SU-DHL-6 (cell line): ENCODE measurements around the gene GRHL3.

Experiments
- H2AFZ ChIP-seq: fragments of 200-600 bp; sonication (generic); 2 replicates; pipeline ENCODE4 v1.6.1; 2014; ENCODE audit warnings: low read depth, mild to moderate bottlenecking, moderate library complexity, mixed read lengths, antibody characterized with exemption, low read length; ENCODE audit not compliant: severe bottlenecking
- H3F3A ChIP-seq: fragments of 200-600 bp; shearing (Covaris generic); 2 replicates; pipeline ENCODE4 v1.6.0; 2016; ENCODE audit warnings: antibody characterized with exemption, mild to moderate bottlenecking; ENCODE audit not compliant: insufficient read depth
- H3K27ac ChIP-seq: fragments of 200-600 bp; sonication (generic); 2 replicates; pipeline ENCODE4 v1.5.1; 2016; ENCODE audit warnings: low read depth, mild to moderate bottlenecking, low read length, moderate library complexity, mixed read lengths
- H3K27me3 ChIP-seq: fragments of 200-600 bp; sonication (generic), shearing (Covaris generic); 2 replicates; pipeline ENCODE4 v1.6.0; 2014; ENCODE audit warnings: mild to moderate bottlenecking, low read length
- H3K36me3 ChIP-seq: fragments of 200-600 bp; sonication (generic); 2 replicates; pipeline ENCODE4 v1.6.1; 2014; ENCODE audit warnings: mild to moderate bottlenecking, low read length, mixed read lengths
- H3K4me2 ChIP-seq: fragments of 300-600, 200-600 bp; shearing (Covaris generic), sonication (generic); 2 replicates; pipeline ENCODE4 v1.6.0; 2014; ENCODE audit warnings: low read length, low read depth, mild to moderate bottlenecking; ENCODE audit not compliant: poor library complexity, severe bottlenecking
- H3K4me3 ChIP-seq: fragments of 200-600 bp; sonication (generic); 2 replicates; pipeline ENCODE4 v1.5.1; 2014; ENCODE audit warnings: antibody characterized with exemption, low read length, mild to moderate bottlenecking, mixed read lengths; ENCODE audit not compliant: insufficient read depth, poor library complexity, severe bottlenecking
- H3K79me2 ChIP-seq: fragments of 200-600 bp; sonication (generic); 2 replicates; pipeline ENCODE4 v1.6.1; 2014; ENCODE audit warnings: mild to moderate bottlenecking, low read length, moderate library complexity; ENCODE audit not compliant: insufficient read depth
- H3K9ac ChIP-seq: fragments of 200-600 bp; sonication (generic); 2 replicates; pipeline ENCODE4 v1.7.0; 2014; ENCODE audit warnings: mild to moderate bottlenecking, low read length
- H3K9me2 ChIP-seq: fragments of 200-600 bp; sonication (generic); replicated peaks from 2 replicates; pipeline ENCODE4 v1.6.1; 2014; ENCODE audit warnings: low read length; ENCODE audit not compliant: insufficient read depth
- H3K9me3 ChIP-seq: fragments of 200-600 bp; sonication (generic); 2 replicates; pipeline ENCODE4 v1.6.1; 2014; ENCODE audit warnings: low read length, mixed read lengths; ENCODE audit not compliant: insufficient read depth
- H4K20me1 ChIP-seq: fragments of 200-600 bp; sonication (generic); 2 replicates; pipeline ENCODE4 v1.6.1; 2014; ENCODE audit warnings: low read depth, mild to moderate bottlenecking, antibody characterized with exemption, low read length, moderate library complexity, mixed read lengths
- CTCF ChIP-seq: fragments of 200-600 bp; sonication (generic); IDR thresholded peaks from one replicate; pipeline ENCODE4 v1.5.1; 2017; ENCODE audit warnings: antibody characterized with exemption, mild to moderate bottlenecking, low read length, moderate library complexity; ENCODE audit not compliant: insufficient read depth, poor library complexity, severe bottlenecking
- EZH2phosphoT487 ChIP-seq: fragments of 200-600 bp; sonication (generic), shearing (Covaris generic); conservative IDR thresholded peaks from 2 replicates; pipeline ENCODE4 v1.6.1; 2018; ENCODE audit warnings: mild to moderate bottlenecking, antibody characterized with exemption, low read length, moderate library complexity, mixed read lengths

The GRHL3 gene

GRCh38 chr1:24290933-24291487 lies 28.1 kb upstream of the GRHL3 start:
- TF ChIP-seq CTCF (no peak), EZH2phosphoT487 (no peak)
- Histone ChIP-seq H3K27ac (no peak overlapping the region), H3K9me2 (no peaks in the 10 kb centered on the region), H3K9ac (no peak overlapping the region), H3K36me3 (no peaks in the 10 kb centered on the region), H2AFZ (no peak overlapping the region), H3F3A (no peaks in the 10 kb centered on the region), H3K4me2 (no peak overlapping the region), H3K4me3 (no peak overlapping the region), H4K20me1 (no peaks in the 10 kb centered on the region), H3K9me3 (no peaks in the 10 kb centered on the region), H3K79me2 (no peaks in the 10 kb centered on the region), H3K27me3 (no peaks in the 10 kb centered on the region)

GRCh38 chr1:24292103-24292502 lies 27.1 kb upstream of the GRHL3 start:
- TF ChIP-seq EZH2phosphoT487: no peak
- no peak for TF ChIP-seq CTCF
- no peaks in the 10 kb centered on the region for H4K20me1 ChIP-seq
- no peaks in the 10 kb centered on the region for H3K9me2 ChIP-seq
- no peak overlapping the region for H3K9ac ChIP-seq
- H3K27ac ChIP-seq: no peak overlapping the region
- no peaks in the 10 kb centered on the region for H3K36me3 ChIP-seq
- no peak overlapping the region for H2AFZ ChIP-seq
- no peak overlapping the region for H3K4me3 ChIP-seq
- H3K4me2 ChIP-seq: no peak overlapping the region
- no peaks in the 10 kb centered on the region for H3K79me2 ChIP-seq
- no peaks in the 10 kb centered on the region for H3F3A ChIP-seq
- no peaks in the 10 kb centered on the region for H3K9me3 ChIP-seq
- no peaks in the 10 kb centered on the region for H3K27me3 ChIP-seq

- Histone ChIP-seq H3K9me3 (no peaks in the 10 kb centered on the region), H2AFZ (no peak overlapping the region), H3K79me2 (no peaks in the 10 kb centered on the region), H3K4me3 (no peak overlapping the region), H3K9ac (no peak overlapping the region), H4K20me1 (no peaks in the 10 kb centered on the region), H3K4me2 (no peak overlapping the region), H3K27me3 (no peaks in the 10 kb centered on the region), H3K27ac (no peak overlapping the region), H3K36me3 (no peaks in the 10 kb centered on the region), H3F3A (no peaks in the 10 kb centered on the region), H3K9me2 (no peaks in the 10 kb centered on the region)
- no peak for TF ChIP-seq CTCF
- TF ChIP-seq EZH2phosphoT487: no peak
These were observed 26.3 kb upstream of the GRHL3 start for GRCh38 chr1:24292887-24293286.
